NCI-H2107 treated with DMSO at 0.1 percent for 48 hours (cell line): Measurements from ENCODE around the gene PLEKHA8.

Experiments
- DNase-seq: peaks from one replicate; lab custom pipeline; 2025; ENCODE audit not compliant: unreplicated experiment; lab: John Stamatoyannopoulos, UW

Gene PLEKHA8

GRCh38 chr7:30166155-30166840 lies 138.1 kb downstream of the PLEKHA8 start:
- DNase-seq = peak; percentile 91

GRCh38 chr7:30166841-30167235 lies 138.6 kb downstream of the PLEKHA8 start:
- DNase-seq = no peak

- no peak for DNase-seq
Measured at GRCh38 chr7:30167901-30168300, 139.7 kb downstream of the PLEKHA8 start.

GRCh38 chr7:30168835-30169573 lies 140.8 kb downstream of the PLEKHA8 start:
- no peak for DNase-seq

GRCh38 chr7:30169579-30169978 lies 141.4 kb downstream of the PLEKHA8 start:
- no peak for DNase-seq

- no peak for DNase-seq
Measured at GRCh38 chr7:30170476-30171205, 142.4 kb downstream of the PLEKHA8 start.

GRCh38 chr7:30171766-30172447 lies 143.7 kb downstream of the PLEKHA8 start:
- DNase-seq = no peak

- peak; percentile 62 for DNase-seq
Measured at GRCh38 chr7:30172451-30172850, 144.2 kb downstream of the PLEKHA8 start.

GRCh38 chr7:30173058-30173897 lies 145.1 kb downstream of the PLEKHA8 start:
- DNase-seq = peak; percentile 97

- peak; percentile 78 for DNase-seq
Measured at GRCh38 chr7:30175180-30175579, 147.0 kb downstream of the PLEKHA8 start.

GRCh38 chr7:30175636-30176147 lies 147.5 kb downstream of the PLEKHA8 start:
- no peak for DNase-seq

GRCh38 chr7:30176463-30177109 lies 148.4 kb downstream of the PLEKHA8 start:
- no peak for DNase-seq

- no peak for DNase-seq
Measured at GRCh38 chr7:30177186-30177585, 149.0 kb downstream of the PLEKHA8 start.

- DNase-seq = no peak
Measured at GRCh38 chr7:30177965-30178364, 149.8 kb downstream of the PLEKHA8 start.

- no peak for DNase-seq
Measured at GRCh38 chr7:30178748-30179436, 150.7 kb downstream of the PLEKHA8 start.
